Nephron (organoid): Measurements from ENCODE around the gene SEMA5A.

Experiments
- H3K27ac Mint-ChIP-seq, 3 experiments: 2 replicates each; pipeline ENCODE4 v1.8.0; 2020; ENCODE audit warnings: mixed read lengths in 3 of 3, mild to moderate bottlenecking in 2 of 3, moderate library complexity in 1 of 3
- H3K27me3 Mint-ChIP-seq: 2 replicates; pipeline ENCODE4 v1.8.0; 2021; ENCODE audit warnings: low read depth, mild to moderate bottlenecking, moderate library complexity, mixed read lengths
- H3K36me3 Mint-ChIP-seq: 2 replicates; pipeline ENCODE4 v1.8.0; 2020; ENCODE audit warnings: low read depth, mixed read lengths
- H3K4me1 Mint-ChIP-seq: 2 replicates; pipeline ENCODE4 v1.8.0; 2020; ENCODE audit warnings: mixed read lengths
- H3K4me3 Mint-ChIP-seq, 3 experiments: 2 replicates each; pipeline ENCODE4 v1.8.0; 2020; ENCODE audit warnings: mild to moderate bottlenecking in 3 of 3, mixed read lengths in 3 of 3, moderate library complexity in 2 of 3
- H3K9me3 Mint-ChIP-seq: 2 replicates; pipeline ENCODE4 v1.8.0; 2020; ENCODE audit warnings: mixed read lengths
- CTCF ChIP-seq, 3 experiments: fragments of 200-600 bp; sonication (generic); IDR thresholded peaks; one replicate each; pipeline ENCODE4 v1.5.0; 2021; ENCODE audit warnings: antibody characterized with exemption in 3 of 3; ENCODE audit not compliant: unreplicated experiment in 3 of 3

The SEMA5A gene

GRCh38 chr5:9089893-9090292 lies 456.0 kb downstream of the SEMA5A start:
- Mint-ChIP-seq H3K27ac (no peak overlapping the region), H3K4me3 (no peak overlapping the region), H3K9me3 (peaks cover 8% of the 10 kb centered on the region), H3K36me3 (peaks cover 20% of the 10 kb centered on the region), H3K27me3 (peaks cover 4% of the 10 kb centered on the region), H3K4me1 (peaks cover 10% of the 10 kb centered on the region)
- no peak for TF ChIP-seq CTCF (IDR thresholded peaks at IDR 0.05; ENCODE audit: unreplicated experiment in 3 of 3)

- Mint-ChIP-seq H3K36me3 (peaks cover 35% of the 10 kb centered on the region), H3K9me3 (peaks cover 19% of the 10 kb centered on the region), H3K4me1 (no peaks in the 10 kb centered on the region), H3K27me3 (peaks cover 4% of the 10 kb centered on the region), H3K4me3 (no peak overlapping the region), H3K27ac (no peak overlapping the region)
- no peak for TF ChIP-seq CTCF (IDR thresholded peaks at IDR 0.05; ENCODE audit: unreplicated experiment in 3 of 3)
Measured at GRCh38 chr5:9082996-9083395, 462.9 kb downstream of the SEMA5A start.

GRCh38 chr5:9072701-9073100 lies 473.2 kb downstream of the SEMA5A start:
- H3K27me3 Mint-ChIP-seq, result no peaks in the 10 kb centered on the region
- no peak for TF ChIP-seq CTCF (IDR thresholded peaks at IDR 0.05; ENCODE audit: unreplicated experiment in 3 of 3)
- peaks cover 7% of the 10 kb centered on the region for H3K4me1 Mint-ChIP-seq
- H3K9me3 Mint-ChIP-seq, result peaks cover 3% of the 10 kb centered on the region
- peaks cover 3% of the 10 kb centered on the region for H3K36me3 Mint-ChIP-seq
- H3K27ac Mint-ChIP-seq, result no peak overlapping the region
- no peak overlapping the region for H3K4me3 Mint-ChIP-seq

- H3K9me3 Mint-ChIP-seq, result peaks cover 3% of the 10 kb centered on the region
- H3K36me3 Mint-ChIP-seq, result peaks cover 4% of the 10 kb centered on the region
- no peak overlapping the region for H3K27ac Mint-ChIP-seq
- no peak for TF ChIP-seq CTCF (IDR thresholded peaks at IDR 0.05; ENCODE audit: unreplicated experiment in 3 of 3)
- peaks cover 7% of the 10 kb centered on the region for H3K4me1 Mint-ChIP-seq
- H3K27me3 Mint-ChIP-seq, result no peaks in the 10 kb centered on the region
- no peak overlapping the region for H3K4me3 Mint-ChIP-seq
Measured at GRCh38 chr5:9071524-9071923, 474.4 kb downstream of the SEMA5A start.

- TF ChIP-seq CTCF (IDR thresholded peaks at IDR 0.05; ENCODE audit: unreplicated experiment in 3 of 3), result no peak
- H3K36me3 Mint-ChIP-seq, result peaks cover 4% of the 10 kb centered on the region
- peaks cover 7% of the 10 kb centered on the region for H3K4me1 Mint-ChIP-seq
- no peaks in the 10 kb centered on the region for H3K27me3 Mint-ChIP-seq
- peaks cover 3% of the 10 kb centered on the region for H3K9me3 Mint-ChIP-seq
- no peak overlapping the region for H3K27ac Mint-ChIP-seq
- H3K4me3 Mint-ChIP-seq, result no peak overlapping the region
Measured at GRCh38 chr5:9071074-9071473, 474.8 kb downstream of the SEMA5A start.

GRCh38 chr5:9069650-9070049 lies 476.2 kb downstream of the SEMA5A start:
- Mint-ChIP-seq H3K4me3 (no peak overlapping the region), H3K4me1 (peaks cover 7% of the 10 kb centered on the region)

More at GRCh38 chr5:9069650-9070049, 476.2 kb downstream of the SEMA5A start:
- peaks cover 3% of the 10 kb centered on the region for H3K9me3 Mint-ChIP-seq
- H3K27ac Mint-ChIP-seq, result peak overlapping the region in 2 of 3 experiments; percentile 1 to 65
- no peak for TF ChIP-seq CTCF (IDR thresholded peaks at IDR 0.05; ENCODE audit: unreplicated experiment in 3 of 3)
- no peaks in the 10 kb centered on the region for H3K27me3 Mint-ChIP-seq
- peaks cover 12% of the 10 kb centered on the region for H3K36me3 Mint-ChIP-seq
